Hepatocyte (in vitro differentiated cells): ENCODE results near the gene NAB2. TPM values are rescaled to one million over a fixed set of nuclear protein-coding genes. Genes with fewer than 3 reads are reported as not detected.

Experiments used
- polyA plus RNA-seq: library from polyadenylated mRNA; unstranded; fragments of >200 nt; fragmentation: Nextera tagmentation; extraction: Ambion mirVana; gene quantifications from 2 replicates; pipeline ENCODE4 v1.2.1, GENCODE V29; 2016
- total RNA-seq: library from RNA; depleted of rRNA; stranded (reverse); fragments of >200 nt; gene quantifications from 2 replicates; pipeline ENCODE4 v1.2.3, GENCODE V29; 2014

Gene NAB2
- total and polyA plus RNA-seq, 2 experiments from 2014 or later, result 12.3 to 21.9 TPM

Other genes starting within 250 kb of the NAB2 start
- gene SDR9C7, start 154.7 kb upstream of the NAB2 start, total RNA-seq, result not detected in 2 replicates
- not detected in 2 replicates for gene SDR9C7, start 154.7 kb upstream of the NAB2 start, polyA plus RNA-seq
- 1.7 TPM in 2 replicates for gene RDH16, start 131.5 kb upstream of the NAB2 start, total RNA-seq
- 0.58 and 0.64 TPM in 2 replicates for gene RDH16, start 131.5 kb upstream of the NAB2 start, polyA plus RNA-seq
- 6.4 and 6.5 TPM in 2 replicates for gene ZBTB39, start 82.6 kb upstream of the NAB2 start, total RNA-seq
- 1.8 and 2.0 TPM in 2 replicates for gene ZBTB39, start 82.6 kb upstream of the NAB2 start, polyA plus RNA-seq
- gene TAC3, start 72.6 kb upstream of the NAB2 start, total RNA-seq, result 13.0 and 18.1 TPM in 2 replicates
- gene TAC3, start 72.6 kb upstream of the NAB2 start, polyA plus RNA-seq, result 113 and 167 TPM in 2 replicates
- 28.3 and 29.2 TPM in 2 replicates for gene MYO1A, start 39.0 kb upstream of the NAB2 start, total RNA-seq
- gene MYO1A, start 39.0 kb upstream of the NAB2 start, polyA plus RNA-seq, result 23.8 and 25.2 TPM in 2 replicates
- gene NEMP1, start 10.3 kb upstream of the NAB2 start, total RNA-seq, result 8.3 and 9.3 TPM in 2 replicates
- gene NEMP1, start 10.3 kb upstream of the NAB2 start, polyA plus RNA-seq, result 3.0 and 6.2 TPM in 2 replicates
- 76.7 and 78.9 TPM in 2 replicates for gene STAT6, start 22.2 kb downstream of the NAB2 start, total RNA-seq
- gene STAT6, start 22.2 kb downstream of the NAB2 start, polyA plus RNA-seq, result 80.0 and 101 TPM in 2 replicates
- gene LRP1, start 39.4 kb downstream of the NAB2 start, total RNA-seq, result 48.5 and 76.8 TPM in 2 replicates
- 47.8 and 57.6 TPM in 2 replicates for gene LRP1, start 39.4 kb downstream of the NAB2 start, polyA plus RNA-seq
- not detected in 2 replicates for gene LRP1-AS, start 58.5 kb downstream of the NAB2 start, total RNA-seq
- 0.59 TPM in 1 of 2 replicates, not detected in the other for gene LRP1-AS, start 58.5 kb downstream of the NAB2 start, polyA plus RNA-seq
- gene NXPH4, start 127.7 kb downstream of the NAB2 start, total RNA-seq, result 0.52 and 1.1 TPM in 2 replicates
- gene NXPH4, start 127.7 kb downstream of the NAB2 start, polyA plus RNA-seq, result 2.7 and 3.3 TPM in 2 replicates
- 168 and 193 TPM in 2 replicates for gene SHMT2, start 140.6 kb downstream of the NAB2 start, total RNA-seq
- 85.3 and 126 TPM in 2 replicates for gene SHMT2, start 140.6 kb downstream of the NAB2 start, polyA plus RNA-seq
- 0.23 and 1.1 TPM in 2 replicates for gene STAC3, start 162.1 kb downstream of the NAB2 start, total RNA-seq
- 0.49 and 0.83 TPM in 2 replicates for gene STAC3, start 162.1 kb downstream of the NAB2 start, polyA plus RNA-seq